CD4-positive, alpha-beta T cell treated with Interferon alpha-2 for 1 hour (primary cell): ENCODE measurements around the gene LHFPL2.

ENCODE experiments used
- DNase-seq, 2 donors: peaks; one replicate each; pipeline ENCODE4 v3.0.0-alpha.2; 2020 to 2022

The LHFPL2 gene

DNA sequence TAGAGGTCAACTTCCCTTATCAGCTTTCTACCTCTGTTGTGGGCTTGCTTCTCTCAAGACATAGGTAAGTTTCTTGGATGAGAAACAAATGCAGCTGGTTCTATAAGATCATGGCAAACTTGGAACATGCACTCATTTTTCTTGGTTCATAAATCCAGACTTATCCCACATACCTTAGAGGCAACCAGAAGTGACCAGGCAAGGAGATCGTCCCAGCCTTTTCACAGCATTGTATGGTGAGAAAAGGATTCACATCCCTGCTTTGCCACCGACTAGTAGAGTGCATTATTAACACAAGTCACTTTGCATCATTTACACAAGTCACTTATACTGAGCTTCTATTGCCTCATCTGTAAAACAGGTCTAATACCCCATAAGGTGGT is 35.4 kb downstream of the LHFPL2 start:
- no peak for DNase-seq

- DNase-seq = no peak
These were observed 36.1 kb downstream of the LHFPL2 start for GRCh38 chr5:78612227-78613150.

- no peak for DNase-seq
These were observed 37.4 kb downstream of the LHFPL2 start for GRCh38 chr5:78611126-78611605.

DNA sequence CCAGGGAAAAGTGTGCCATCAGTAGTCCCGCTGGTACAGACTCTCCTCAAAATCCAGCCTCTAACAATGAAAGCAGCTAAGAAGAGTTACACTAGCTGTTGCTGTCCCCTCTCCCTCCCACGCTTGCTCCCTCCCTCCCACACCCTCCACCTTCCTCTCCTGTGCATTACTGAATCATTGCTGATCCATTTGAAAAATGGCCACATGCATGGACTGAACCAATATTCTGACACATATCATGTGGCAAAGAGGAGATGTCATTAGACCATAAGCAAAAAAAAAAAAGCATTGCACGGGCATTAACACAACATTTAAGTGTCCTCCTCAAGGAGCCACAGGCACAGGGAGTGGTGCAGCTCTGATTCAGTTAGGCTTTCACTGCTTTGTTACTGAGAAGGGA is 37.9 kb downstream of the LHFPL2 start:
- DNase-seq = no peak

GRCh38 chr5:78610163-78610583 is 38.4 kb downstream of the LHFPL2 start:
- DNase-seq = no peak

- no peak for DNase-seq
These were observed 40.7 kb downstream of the LHFPL2 start for GRCh38 chr5:78607864-78608263.

GRCh38 chr5:78606241-78606640 is 42.3 kb downstream of the LHFPL2 start:
- no peak for DNase-seq

DNA sequence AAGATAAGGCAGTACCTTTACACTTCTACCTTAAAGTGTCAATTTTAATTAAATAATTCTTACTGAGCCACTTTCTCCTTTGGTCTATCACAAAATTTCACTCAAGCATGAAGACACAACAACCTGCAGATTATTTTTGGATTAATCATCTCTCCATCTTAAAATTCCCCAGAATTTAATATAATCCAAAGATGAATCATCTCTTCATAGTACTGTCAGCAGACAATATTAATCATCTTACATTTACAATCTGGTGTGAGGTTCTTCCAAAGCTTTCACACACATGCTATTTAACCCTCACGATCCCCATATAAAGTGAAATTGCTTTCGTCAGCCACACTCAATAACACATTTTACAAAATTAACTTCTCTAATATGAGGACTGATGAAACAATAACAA is 43.0 kb downstream of the LHFPL2 start:
- DNase-seq = no peak

GRCh38 chr5:78604689-78605285 is 43.8 kb downstream of the LHFPL2 start:
- no peak for DNase-seq

DNA sequence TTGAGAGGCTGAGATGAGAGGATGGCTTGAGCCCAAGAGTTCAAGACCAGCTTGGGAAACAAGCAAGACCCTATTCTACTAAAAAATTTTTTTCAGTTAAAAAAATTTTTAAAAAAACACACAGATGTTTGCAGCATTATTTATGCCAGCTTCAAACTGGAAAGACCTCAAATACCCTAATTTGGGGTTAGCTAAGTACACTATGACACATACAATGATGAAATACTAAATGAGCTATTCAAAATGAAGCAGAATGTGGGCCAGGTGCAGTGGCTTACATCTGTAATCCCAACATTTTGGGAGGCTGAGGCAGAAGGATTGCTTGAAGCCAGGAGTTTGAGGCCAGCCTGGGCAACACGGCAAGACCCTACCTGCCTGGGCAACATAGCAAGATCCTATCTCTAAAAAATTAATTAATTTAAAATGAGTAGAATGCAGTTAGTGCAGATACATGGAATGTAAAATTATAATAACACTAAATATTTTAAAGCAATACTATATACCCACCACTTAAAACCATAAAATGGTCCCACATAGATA is 44.9 kb downstream of the LHFPL2 start:
- no peak for DNase-seq

DNA sequence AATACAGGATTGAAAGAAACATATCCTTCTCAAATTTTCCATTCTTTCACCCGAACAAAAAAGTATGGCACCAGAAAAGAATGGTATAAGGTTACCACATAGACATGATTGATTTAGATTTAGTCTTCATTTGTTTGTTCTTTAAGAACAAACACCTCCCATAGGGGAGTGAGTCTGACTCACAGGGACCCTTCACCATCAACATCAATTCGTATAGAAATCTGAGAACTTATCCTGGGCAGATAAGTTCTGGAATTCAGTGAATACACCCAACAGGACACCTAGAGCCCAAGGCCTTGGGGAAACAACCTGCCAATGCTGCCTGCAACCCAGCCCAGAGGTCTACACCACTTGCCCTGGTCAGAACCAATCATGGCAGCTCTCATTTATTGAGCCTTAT is 46.2 kb downstream of the LHFPL2 start:
- no peak for DNase-seq

- DNase-seq = no peak
These were observed 46.8 kb downstream of the LHFPL2 start for GRCh38 chr5:78601559-78602314.

DNA sequence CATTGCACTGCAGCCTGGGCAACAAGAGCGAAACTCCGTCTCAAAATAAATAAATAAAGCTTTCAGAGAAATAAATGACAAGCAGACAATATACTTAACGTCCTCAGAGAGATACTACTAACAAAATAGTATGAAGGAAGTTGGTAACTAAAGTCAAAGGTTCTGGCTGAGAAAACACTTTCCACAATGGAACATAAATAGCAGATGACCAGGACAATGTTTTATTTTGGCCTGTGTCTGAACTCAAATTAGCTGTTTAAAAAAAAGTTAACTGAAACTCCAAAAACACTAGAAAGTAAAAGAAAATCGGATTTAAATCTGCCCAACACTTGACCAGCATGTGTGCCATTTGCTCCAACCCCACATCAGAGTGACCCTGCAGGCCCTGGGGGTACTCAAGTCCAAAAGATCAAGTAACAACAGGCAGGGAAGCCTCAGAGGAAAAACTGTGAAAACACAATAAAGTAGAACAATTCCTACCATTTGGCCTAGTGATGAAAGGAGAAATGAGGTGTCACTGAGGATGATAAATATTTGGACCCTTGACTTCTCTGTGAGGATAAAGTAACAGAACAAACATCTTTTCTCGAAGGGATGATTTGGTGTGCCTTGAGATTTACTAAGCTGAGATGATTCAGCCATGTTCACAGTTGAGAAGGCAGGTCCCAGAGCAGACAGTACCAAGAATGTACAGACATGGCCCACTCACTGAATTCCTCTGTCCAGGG is 47.7 kb downstream of the LHFPL2 start:
- DNase-seq = no peak

DNA sequence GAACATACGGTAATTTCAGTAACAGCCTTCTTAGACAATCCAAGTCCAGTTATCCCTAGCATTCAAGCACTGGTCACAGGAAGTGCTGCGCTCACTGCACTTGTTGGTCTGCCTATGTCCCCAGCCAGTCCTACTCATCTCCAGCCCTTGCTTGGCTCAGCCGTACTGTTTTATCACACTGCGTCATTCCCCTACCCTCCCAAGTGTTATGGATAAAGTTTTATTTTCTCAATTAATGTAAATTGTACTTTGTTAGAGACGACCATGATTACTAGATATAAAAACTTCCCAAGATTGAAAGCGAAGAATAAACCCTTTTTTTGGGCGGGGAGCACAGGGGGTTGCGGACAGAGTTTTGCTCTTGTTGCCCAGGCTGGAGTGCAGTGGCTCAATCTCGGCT is 49.6 kb downstream of the LHFPL2 start:
- DNase-seq = no peak

GRCh38 chr5:78597974-78598371 is 50.6 kb downstream of the LHFPL2 start:
- no peak for DNase-seq

- DNase-seq = no peak
These were observed 51.3 kb downstream of the LHFPL2 start for GRCh38 chr5:78597068-78597973.

DNA sequence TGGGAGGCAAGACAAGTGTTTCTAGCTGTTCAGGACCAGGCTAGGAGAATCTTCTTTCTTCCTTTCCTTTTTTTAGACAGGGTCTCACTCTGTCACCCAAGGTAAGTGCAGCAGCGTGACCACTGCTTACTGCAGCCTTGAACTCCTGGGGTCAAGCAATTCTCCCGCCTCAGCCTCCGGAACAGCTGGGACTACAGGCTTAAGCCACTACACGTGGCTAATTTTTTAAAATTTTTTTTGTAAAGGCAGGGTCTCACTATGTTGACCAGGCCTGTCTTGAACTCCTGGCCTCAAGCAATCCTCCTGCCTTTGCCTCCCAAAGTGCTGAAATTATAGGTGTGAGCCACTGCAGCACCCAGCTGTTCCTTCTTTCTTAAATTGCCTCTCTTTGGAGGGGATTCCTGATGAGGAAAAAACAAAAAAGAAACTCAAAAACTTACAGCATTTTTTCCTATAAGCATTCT is 53.1 kb downstream of the LHFPL2 start:
- no peak for DNase-seq

- no peak for DNase-seq
These were observed 53.7 kb downstream of the LHFPL2 start for GRCh38 chr5:78594610-78595457.

- no peak for DNase-seq
These were observed 54.6 kb downstream of the LHFPL2 start for GRCh38 chr5:78594021-78594420.

DNA sequence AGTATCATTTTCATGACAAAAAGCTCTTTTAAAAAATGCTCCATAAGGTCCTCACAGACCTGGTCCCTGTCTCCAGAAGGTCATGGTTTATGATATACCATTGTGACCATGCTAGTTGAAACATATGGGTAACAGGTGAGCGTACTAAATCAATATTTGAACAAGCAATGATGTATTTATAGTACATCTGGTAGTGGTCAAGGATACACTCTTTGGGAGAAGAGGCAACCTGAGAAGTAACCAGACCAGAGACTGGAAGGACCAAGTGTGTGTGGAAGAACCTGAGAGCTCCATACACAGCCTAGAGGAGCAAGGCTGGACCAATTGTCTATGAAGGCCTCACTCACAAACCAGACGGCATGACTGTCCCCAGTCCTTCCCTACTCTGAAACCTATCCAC is 55.1 kb downstream of the LHFPL2 start:
- no peak for DNase-seq
